Inflammatory macrophage (primary cell): ENCODE measurements around the gene RGS21.

Source experiments
- DNase-seq, 2 donors: peaks; one replicate each; pipeline ENCODE4 v3.0.0-alpha.2; 2020 to 2022

RGS21 gene

DNA sequence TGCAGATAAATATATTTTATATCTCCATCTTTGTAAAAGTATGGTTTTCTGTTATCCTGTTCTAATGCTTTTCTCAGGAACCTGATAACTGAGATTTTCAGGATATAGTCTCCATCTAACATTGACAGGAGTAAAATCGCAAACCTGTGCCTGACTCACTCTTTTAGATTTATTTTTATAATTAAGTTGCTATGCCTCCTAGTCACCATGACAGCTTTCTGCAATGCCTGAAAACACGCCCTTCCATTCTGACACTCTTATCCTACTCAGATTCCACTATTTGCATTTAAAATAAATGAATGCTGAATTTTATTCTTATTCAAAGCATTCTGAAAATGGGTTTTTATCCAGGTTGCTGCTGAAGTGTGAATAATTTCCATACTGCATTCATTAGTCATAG lies 62.8 kb downstream of the RGS21 start:
- DNase-seq: no peak

DNA sequence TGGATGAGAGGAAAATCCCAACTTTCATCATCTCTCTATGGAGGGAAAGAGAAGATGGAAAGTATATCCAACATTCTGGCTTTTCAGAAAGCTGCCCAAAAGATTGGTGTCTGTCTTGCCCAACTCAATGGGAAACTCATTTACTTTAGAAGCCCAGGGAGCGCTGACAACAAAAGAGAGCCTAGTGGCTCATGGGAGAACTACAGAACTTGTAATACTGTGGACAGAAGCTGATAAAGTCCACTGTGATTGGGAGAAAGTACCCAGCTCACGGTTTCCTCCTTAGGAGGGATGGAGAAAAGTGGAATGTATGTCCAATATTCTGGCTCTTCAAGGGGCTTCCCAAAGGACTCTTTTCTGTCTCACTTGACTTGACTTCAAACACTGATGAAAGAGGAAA lies 66.0 kb downstream of the RGS21 start:
- DNase-seq: no peak

DNA sequence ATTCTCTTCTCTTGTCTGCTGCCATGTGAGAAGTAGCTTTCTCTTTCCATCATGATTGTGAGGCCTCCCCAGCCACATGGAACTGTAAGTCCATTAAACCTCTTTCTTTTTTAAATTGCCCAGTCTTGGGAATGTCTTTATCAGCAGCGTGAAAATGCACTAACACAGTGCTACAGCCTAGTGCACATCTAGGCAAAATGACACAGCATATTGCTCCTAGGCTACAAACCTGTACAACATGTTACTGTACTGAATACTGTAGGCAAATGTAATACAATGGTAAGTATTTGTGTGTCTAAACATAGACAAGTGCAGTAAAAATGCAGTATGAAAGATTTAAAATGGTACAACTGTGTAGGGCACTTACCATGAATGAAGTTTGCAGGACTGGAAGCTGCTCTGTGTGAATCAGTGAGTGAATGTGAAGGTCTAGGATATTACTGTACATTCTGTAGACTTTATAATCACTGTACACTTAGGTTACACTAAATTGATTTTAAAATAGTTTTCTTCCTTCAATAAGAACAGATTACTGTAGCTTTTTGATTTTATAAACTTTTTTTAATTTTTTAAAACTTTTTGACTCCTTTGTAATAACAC lies 69.4 kb downstream of the RGS21 start:
- no peak for DNase-seq

DNA sequence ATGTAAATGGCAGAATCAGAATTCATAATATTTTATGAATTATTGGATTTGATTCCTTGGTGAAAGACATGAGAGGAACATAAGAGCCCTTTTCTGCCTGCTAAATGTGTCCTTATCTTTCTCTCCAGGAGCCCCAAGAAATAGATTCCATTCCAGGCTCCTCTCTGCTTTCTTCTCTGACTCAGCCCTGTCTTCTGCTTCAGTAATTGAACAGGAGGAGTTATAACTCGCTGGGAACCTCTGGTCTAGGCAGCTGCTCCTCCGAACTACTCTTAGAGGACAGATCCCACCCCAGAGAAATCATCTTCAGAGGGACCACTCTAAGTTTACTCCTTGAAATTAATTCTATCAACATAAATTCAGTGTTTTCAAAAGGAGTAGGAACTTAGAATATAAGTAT lies 78.4 kb downstream of the RGS21 start:
- DNase-seq: no peak

DNA sequence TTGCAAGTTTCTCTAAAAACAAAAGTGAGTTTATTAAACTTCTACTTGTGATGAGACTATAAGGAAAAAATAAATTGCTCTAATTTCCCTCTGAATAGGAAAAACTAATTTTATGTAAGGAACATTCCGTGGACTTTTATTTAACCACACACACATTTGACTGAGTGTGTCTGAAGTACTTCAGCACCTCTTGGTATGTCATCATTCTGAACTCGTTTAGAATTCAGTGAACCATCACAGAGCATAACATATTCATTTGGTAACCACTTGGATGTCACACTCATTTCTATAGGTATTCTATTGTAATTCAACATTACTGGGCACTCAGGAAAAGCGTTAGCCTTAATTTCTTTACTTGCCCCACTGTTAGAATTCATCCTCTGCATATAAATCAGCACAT lies 79.1 kb downstream of the RGS21 start:
- DNase-seq: no peak

GRCh38 chr1:192399161-192399560 lies 82.4 kb downstream of the RGS21 start:
- DNase-seq: no peak

DNA sequence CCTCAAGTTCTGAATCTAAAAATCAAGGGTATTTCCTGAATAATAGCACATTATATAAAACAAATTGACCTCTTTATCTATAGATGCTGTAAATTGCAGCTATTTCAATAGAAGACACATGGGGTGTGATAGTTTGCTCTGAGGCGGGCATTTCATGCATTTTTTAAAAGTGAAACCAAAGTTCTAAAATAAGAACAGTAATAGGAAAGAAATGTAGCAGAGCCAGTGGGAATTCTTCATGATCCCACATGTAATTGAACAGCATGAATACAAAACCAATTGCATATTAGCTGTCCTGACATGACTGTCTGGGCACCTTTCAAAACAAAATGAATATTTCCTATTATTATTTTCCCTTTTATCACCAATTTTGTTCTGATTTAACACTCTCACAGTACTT lies 85.0 kb downstream of the RGS21 start:
- DNase-seq: no peak

GRCh38 chr1:192402571-192402970 lies 85.8 kb downstream of the RGS21 start:
- DNase-seq: no peak

DNA sequence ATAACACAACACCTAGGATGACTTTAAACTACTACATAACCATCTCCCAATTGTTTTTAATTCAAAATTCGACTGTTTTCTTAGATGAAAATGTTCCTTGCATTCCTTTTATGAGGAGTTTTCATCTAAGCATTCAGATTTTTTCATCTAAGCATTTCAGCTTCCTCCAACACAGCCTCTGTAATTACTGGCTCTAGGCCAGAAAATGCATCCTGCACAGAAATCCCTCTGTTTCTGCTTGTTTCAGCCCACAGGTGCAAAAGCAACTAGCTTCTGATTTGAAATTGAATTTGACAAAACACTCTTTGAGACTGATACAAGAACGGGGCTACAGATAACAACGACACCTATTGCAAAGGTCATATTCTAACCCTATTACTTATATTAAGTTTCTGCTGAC lies 90.4 kb downstream of the RGS21 start:
- no peak for DNase-seq
